ENCODE results near the gene HELZ. TPM values are rescaled to one million over a fixed set of nuclear protein-coding genes. Genes with fewer than 3 reads are reported as not detected.
"Not testable (repeated sequence)": the region's sequence is repeated elsewhere in the genome, so short reads cannot be mapped to it uniquely, and the experiment has no call there.

The HELZ gene
- total RNA-seq, 1 donor, result 29.4 TPM

- not testable (repeated sequence) for DNase-seq (ENCODE audit: low read depth in 2 of 3, low spot score in 2 of 3)
These were observed 26.2 kb upstream of the HELZ start for GRCh38 chr17:67271187-67271586.

DNA sequence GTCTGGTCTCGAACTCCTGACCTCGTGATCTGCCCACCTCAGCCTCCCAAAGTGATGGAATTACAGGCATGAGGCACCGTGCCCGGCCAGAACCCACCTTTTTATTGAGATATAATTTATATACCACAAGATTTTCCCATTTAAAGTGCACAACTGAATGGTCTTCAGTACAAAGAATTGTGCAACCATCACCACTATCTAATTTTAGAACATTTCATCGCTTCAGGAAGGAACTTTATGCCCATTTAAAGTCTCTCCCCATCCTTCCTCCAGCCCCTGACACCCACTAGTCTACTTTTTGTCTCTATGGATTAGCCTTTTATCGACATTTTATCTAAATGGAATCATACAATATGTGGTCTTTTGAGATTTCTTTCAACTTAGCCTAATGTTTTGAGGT lies 25.4 kb upstream of the HELZ start:
- DNase-seq (ENCODE audit: low read depth in 2 of 3, low spot score in 2 of 3), result no peak

DNA sequence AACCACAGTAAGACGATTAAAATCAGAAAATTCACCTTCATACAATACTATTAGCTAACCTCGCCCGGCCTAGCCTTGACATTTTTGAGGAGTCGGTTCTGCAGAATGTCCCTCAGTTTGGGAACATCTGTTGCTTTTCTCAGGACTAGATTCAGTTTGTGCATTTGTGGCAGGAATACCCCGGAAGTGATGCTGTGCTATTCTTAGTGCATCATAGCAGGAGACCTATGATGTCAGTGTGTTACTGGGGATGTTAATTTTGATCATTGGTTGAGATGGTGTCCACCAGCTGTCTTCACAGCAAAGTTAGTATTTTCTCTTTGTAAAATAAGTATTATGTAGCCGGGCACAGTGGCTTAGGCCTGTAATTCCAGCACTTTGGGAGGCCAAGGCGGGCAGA lies 21.5 kb upstream of the HELZ start:
- no peak for DNase-seq (ENCODE audit: low read depth in 2 of 3, low spot score in 2 of 3)

GRCh38 chr17:67265436-67266019 lies 20.5 kb upstream of the HELZ start:
- DNase-seq (ENCODE audit: low read depth in 2 of 3, low spot score in 2 of 3), result no peak

- DNase-seq (ENCODE audit: low read depth in 2 of 3, low spot score in 2 of 3), result no peak
These were observed 17.6 kb upstream of the HELZ start for GRCh38 chr17:67262435-67263117.

GRCh38 chr17:67260170-67260987 lies 15.4 kb upstream of the HELZ start:
- DNase-seq (ENCODE audit: low read depth in 2 of 3, low spot score in 2 of 3), result peak in 2 of 3 donors; percentile 15 to 61

DNA sequence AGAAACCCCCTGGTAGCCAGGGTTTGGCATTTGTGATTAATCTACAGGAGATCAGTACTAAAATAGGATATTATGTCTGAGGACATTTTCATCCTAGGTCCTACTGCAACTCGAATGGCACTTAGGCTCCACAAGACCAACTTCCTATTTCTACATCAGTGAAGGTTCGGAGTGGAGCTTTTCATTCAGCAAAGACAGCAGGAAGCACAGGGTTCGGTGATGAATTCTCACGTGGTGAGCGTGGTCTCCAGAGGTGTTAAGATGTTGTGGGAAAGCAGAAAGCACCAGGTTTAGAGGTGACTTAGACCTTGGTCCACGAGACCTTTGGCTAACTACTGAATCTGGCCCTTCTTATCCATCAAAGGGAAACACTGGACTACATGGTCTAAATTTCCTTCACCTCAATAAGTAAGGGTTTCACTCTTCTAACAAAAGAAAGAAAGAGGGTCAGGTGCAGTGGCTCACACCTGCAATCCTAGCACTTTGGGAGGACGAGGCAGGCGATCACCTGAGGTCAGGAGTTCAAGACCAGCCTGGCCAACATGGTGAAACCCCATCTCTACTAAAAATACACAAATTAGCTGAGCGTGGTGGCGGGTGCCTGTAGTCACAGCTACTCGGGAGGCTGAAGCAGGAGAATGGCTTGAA lies 13.9 kb upstream of the HELZ start:
- peak in 2 of 3 donors; percentile 46 to 52 for DNase-seq (ENCODE audit: low read depth in 2 of 3, low spot score in 2 of 3)

DNA sequence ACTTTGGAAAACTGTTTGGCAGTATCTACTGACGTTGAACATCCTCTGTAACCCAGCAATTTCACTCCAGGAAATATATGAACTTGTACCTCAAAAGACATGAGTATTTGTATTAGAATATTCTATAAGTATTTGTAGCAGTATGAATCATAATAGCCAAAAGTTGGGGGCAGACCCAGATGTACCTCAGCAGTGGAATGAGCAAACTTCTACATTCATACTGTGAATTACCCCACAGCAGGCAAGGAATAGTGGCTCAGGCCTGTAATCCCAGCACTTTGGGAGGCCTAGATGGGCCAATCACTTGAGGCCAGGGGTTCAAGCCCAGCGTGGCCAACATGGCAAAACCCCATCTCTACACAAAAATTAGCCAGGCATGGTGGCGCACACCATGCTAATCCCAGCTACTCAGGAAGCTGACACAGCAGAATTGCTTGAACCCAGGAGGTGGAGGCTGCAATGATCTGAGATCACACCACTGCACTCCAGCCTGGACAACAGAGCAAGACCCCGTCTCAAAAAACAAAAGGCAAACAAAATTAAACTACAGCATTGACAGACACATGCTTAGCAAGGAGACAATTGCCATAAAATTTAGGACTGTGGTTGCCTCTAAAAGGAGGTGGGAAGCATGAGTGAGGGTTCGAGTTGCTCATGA lies 11.2 kb upstream of the HELZ start:
- no peak for DNase-seq (ENCODE audit: low read depth in 2 of 3, low spot score in 2 of 3)

DNA sequence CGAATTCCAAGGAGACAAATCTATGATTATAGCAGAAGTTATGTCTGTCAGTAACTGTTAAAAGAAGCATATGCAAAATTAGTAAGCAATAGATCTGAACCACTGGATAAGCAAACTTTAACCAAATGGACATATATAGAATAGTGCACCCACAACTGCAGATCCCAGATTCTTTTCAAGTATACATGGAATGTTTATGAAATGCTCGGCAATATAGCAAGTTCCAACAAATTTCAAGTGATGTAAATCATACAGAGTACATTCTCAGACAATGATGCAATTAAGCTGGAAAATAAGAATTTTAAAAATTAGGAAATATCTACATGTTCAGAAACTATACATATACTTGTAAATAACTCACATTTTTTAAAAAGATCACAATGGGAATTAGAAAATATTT lies 8.4 kb upstream of the HELZ start:
- no peak for DNase-seq (ENCODE audit: low read depth in 2 of 3, low spot score in 2 of 3)

GRCh38 chr17:67251586-67251985 lies 6.6 kb upstream of the HELZ start:
- DNase-seq (ENCODE audit: low read depth in 2 of 3, low spot score in 2 of 3), result not testable (repeated sequence)

GRCh38 chr17:67248291-67248690 lies 3.3 kb upstream of the HELZ start:
- no peak for DNase-seq (ENCODE audit: low read depth in 2 of 3, low spot score in 2 of 3)

GRCh38 chr17:67247416-67247900 lies 2.5 kb upstream of the HELZ start:
- DNase-seq (ENCODE audit: low read depth in 2 of 3, low spot score in 2 of 3), result no peak

DNA sequence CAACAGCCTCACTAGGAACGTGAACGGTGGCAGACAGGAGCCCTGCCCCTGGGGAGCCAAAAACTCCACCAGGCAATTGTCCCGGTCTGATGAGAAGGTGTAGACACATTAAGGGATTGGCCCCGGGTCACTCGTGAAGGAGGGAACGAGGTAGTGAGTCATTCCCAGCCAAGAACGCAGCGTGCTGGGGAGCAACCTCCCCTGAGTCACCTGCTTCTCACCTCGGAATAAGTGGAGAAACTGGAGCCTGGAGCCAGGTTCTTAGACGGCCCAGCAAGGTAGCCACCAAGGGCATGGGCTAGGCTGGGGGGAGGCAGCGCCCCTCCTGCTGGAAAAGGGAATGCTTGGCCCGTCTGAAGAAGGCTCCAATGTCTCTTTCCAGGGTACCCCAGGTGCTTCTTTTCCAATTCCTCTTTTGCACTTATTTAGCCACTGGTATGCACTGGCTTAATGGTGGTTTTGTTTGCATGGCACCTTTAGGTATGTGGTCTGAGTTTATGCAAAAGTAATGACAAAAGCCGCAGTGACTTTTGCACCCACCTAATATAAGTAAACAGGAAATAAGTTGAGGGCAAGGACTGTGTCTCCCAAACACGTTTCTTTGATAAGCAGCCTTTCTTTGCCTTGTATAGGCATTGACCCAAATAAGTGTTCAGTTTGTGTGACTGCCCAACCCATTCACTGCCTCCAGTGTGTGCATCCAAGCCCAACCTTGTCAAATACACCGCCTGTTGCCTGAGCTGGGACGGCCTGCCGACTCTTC lies 1.8 kb upstream of the HELZ start:
- peak in 1 of 3 donors; percentile 15 for DNase-seq (ENCODE audit: low read depth in 2 of 3, low spot score in 2 of 3)

DNA sequence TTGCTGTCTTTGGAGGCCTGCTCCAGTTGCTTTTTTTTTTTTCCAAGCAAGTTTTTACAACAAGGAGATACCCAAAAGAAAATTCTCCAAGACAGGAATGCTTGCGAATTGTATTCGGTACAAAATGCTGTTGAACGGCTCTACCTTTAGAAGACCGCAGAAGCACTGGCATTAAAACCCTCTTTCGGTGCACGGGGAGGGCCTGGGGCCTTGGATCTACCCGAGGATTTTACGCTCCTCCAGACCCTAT lies 1.3 kb upstream of the HELZ start:
- DNase-seq (ENCODE audit: low read depth in 2 of 3, low spot score in 2 of 3), result peak in 1 of 3 donors; percentile 9

GRCh38 chr17:67245694-67246402 lies 852 bp upstream of the HELZ start:
- peak in 1 of 3 donors; percentile 51 for DNase-seq (ENCODE audit: low read depth in 2 of 3, low spot score in 2 of 3)

DNA sequence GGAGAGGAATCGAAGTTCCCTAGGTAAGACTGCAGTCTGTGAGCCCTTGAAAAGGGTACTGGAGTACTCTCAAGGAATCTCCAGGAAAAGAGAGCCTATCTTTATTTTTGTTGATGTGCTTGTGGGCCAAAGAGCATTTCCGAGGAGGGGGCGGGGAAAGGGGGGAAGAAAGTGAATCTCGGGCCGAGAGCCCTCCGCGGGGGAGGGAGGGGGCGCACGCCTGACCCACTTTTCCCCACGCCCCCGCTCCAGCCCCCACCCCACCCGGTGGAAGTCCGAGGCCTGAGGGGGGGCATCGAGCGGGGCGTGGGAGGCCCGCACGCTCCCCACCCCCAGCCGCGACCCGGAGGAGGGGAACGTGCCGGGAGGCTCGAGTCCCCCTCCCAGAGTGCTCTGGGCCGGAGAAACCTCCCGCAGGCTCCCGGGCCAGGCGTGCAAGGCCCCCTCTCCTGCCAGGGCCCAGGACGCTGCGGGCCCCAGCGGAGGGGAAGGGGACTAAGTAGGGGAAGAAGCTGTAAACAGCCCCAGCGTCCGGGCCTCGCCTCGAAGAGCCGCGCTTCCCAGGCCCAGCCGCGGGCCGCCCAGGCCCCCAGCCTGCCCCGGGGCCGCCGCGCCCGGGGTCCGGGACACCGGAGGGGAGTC lies 444 bp downstream of the HELZ start:
- no peak for DNase-seq (ENCODE audit: low read depth in 2 of 3, low spot score in 2 of 3)

- no peak for DNase-seq (ENCODE audit: low read depth in 2 of 3, low spot score in 2 of 3)
These were observed 1.7 kb downstream of the HELZ start for GRCh38 chr17:67243284-67243683.

- DNase-seq (ENCODE audit: low read depth in 2 of 3, low spot score in 2 of 3), result no peak
These were observed 3.2 kb downstream of the HELZ start for GRCh38 chr17:67241719-67242341.

DNA sequence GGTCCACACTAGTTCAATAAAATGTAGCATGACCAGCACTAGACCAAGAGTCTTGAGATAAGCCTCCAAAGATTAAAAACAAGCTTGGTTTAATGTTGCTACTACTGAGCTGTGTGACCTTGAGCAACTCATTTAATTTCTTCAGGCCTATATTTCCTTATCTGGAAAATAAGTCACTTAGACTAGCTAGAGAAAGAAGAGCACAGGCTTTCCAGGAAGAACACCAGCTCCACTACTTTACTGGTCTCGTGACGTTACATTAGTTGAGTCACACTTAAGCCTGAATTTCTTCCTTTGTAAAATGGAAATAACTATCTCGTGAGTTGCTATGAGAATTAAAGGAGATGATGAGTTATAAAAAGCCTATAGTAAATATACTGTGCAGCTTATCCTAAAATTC lies 5.4 kb downstream of the HELZ start:
- DNase-seq (ENCODE audit: low read depth in 2 of 3, low spot score in 2 of 3), result no peak

Measured in hematopoietic multipotent progenitor cell (in vitro differentiated cells).